H9 (cell line): ENCODE results near the gene CPA4. TPM values are rescaled to one million over a fixed set of nuclear protein-coding genes. Genes with fewer than 3 reads are reported as not detected.

Experiments used
- DNase-seq: peaks from one replicate; pipeline ENCODE4 v3.0.0-alpha.2; 2017
- H2AFZ ChIP-seq: one replicate; pipeline ENCODE4 v1.6.1; 2013; ENCODE audit warnings: mild to moderate bottlenecking, low read length, control low read depth, moderate library complexity
- H2AK5ac ChIP-seq: 2 replicates; pipeline ENCODE4 v1.6.1; 2013; ENCODE audit warnings: low read length, control low read depth, mixed read lengths; ENCODE audit not compliant: insufficient read length
- H2BK120ac ChIP-seq: one replicate; pipeline ENCODE4 v1.6.1; 2013; ENCODE audit warnings: low read depth, mild to moderate bottlenecking, low read length, control low read depth, inconsistent platforms; ENCODE audit not compliant: poor library complexity, severe bottlenecking
- H2BK12ac ChIP-seq: 2 replicates; pipeline ENCODE4 v1.6.1; 2013; ENCODE audit warnings: low read length, control low read depth, mixed read lengths, low read depth; ENCODE audit not compliant: insufficient read length
- H2BK15ac ChIP-seq: 2 replicates; pipeline ENCODE4 v1.6.1; 2013; ENCODE audit warnings: low read depth, low read length, control low read depth
- H2BK20ac ChIP-seq: one replicate; pipeline ENCODE4 v1.6.1; 2013; ENCODE audit warnings: low read depth, mild to moderate bottlenecking, low read length, control low read depth, inconsistent platforms; ENCODE audit not compliant: poor library complexity, severe bottlenecking
- H2BK5ac ChIP-seq: 2 replicates; pipeline ENCODE4 v1.6.1; 2013; ENCODE audit warnings: low read length, control low read depth, mixed read lengths; ENCODE audit not compliant: insufficient read length
- H3K14ac ChIP-seq: 2 replicates; pipeline ENCODE4 v1.6.1; 2013; ENCODE audit warnings: low read length, control low read depth; ENCODE audit not compliant: insufficient read depth
- H3K18ac ChIP-seq: 2 replicates; pipeline ENCODE4 v1.6.1; 2013; ENCODE audit warnings: low read depth, mild to moderate bottlenecking, mixed read lengths, low read length, control low read depth; ENCODE audit not compliant: insufficient read length
- H3K23ac ChIP-seq: 2 replicates; pipeline ENCODE4 v1.6.1; 2013; ENCODE audit warnings: low read length, control low read depth, mixed read lengths, low read depth; ENCODE audit not compliant: insufficient read length
- H3K23me2 ChIP-seq: 2 replicates; pipeline ENCODE4 v1.6.1; 2013; ENCODE audit warnings: low read depth, mild to moderate bottlenecking, mixed read lengths, low read length, control low read depth; ENCODE audit not compliant: insufficient read length, poor library complexity, severe bottlenecking
- H3K27ac ChIP-seq: 2 replicates; pipeline ENCODE4 v1.5.1; 2013; ENCODE audit warnings: low read length, control low read depth, mixed read lengths, low read depth; ENCODE audit not compliant: insufficient read length
- H3K27me3 ChIP-seq: 2 replicates; pipeline ENCODE4 v1.6.1; 2013; ENCODE audit warnings: low read length, control low read depth, inconsistent platforms; ENCODE audit not compliant: insufficient read depth
- H3K4ac ChIP-seq: 2 replicates; pipeline ENCODE4 v1.6.1; 2013; ENCODE audit warnings: low read depth, mild to moderate bottlenecking, control low read depth, inconsistent platforms, low read length, moderate library complexity
- H3K4me1 ChIP-seq: 2 replicates; pipeline ENCODE4 v1.6.1; 2013; ENCODE audit warnings: low read length, control low read depth, inconsistent platforms; ENCODE audit not compliant: insufficient read depth
- H3K4me2 ChIP-seq: 2 replicates; pipeline ENCODE4 v1.6.1; 2013; ENCODE audit warnings: low read length, control low read depth, mixed read lengths; ENCODE audit not compliant: insufficient read length, insufficient read depth
- H3K56ac ChIP-seq: 2 replicates; pipeline ENCODE4 v1.6.1; 2013; ENCODE audit warnings: low read depth, mild to moderate bottlenecking, mixed read lengths, low read length, control low read depth; ENCODE audit not compliant: insufficient read length
- H3K79me1 ChIP-seq: 2 replicates; pipeline ENCODE4 v1.6.1; 2013; ENCODE audit warnings: low read depth, mild to moderate bottlenecking, moderate library complexity, low read length, control low read depth, inconsistent platforms; ENCODE audit not compliant: insufficient read depth, poor library complexity, severe bottlenecking
- H3K79me2 ChIP-seq: 2 replicates; pipeline ENCODE4 v1.6.1; 2013; ENCODE audit warnings: low read length, control low read depth, inconsistent platforms; ENCODE audit not compliant: insufficient read depth
- H3K9ac ChIP-seq: 2 replicates; pipeline ENCODE4 v1.6.1; 2013; ENCODE audit warnings: low read length, control low read depth, mixed read lengths; ENCODE audit not compliant: insufficient read length; ENCODE audit errors: extremely low read depth
- H3K9me3 ChIP-seq: one replicate; pipeline ENCODE4 v1.6.1; 2013; ENCODE audit warnings: low read depth, low read length, inconsistent platforms; ENCODE audit not compliant: control insufficient read depth
- H3T11ph ChIP-seq: one replicate; pipeline ENCODE4 v1.6.1; 2013; ENCODE audit warnings: mild to moderate bottlenecking, low read length, control low read depth, inconsistent platforms
- H4K20me1 ChIP-seq: one replicate; pipeline ENCODE4 v1.6.1; 2013; ENCODE audit not compliant: control insufficient read depth, insufficient read length, insufficient read depth
- H4K5ac ChIP-seq: 2 replicates; pipeline ENCODE4 v1.6.1; 2013; ENCODE audit warnings: low read depth, mild to moderate bottlenecking, mixed read lengths, low read length, control low read depth; ENCODE audit not compliant: insufficient read length
- H4K8ac ChIP-seq: replicated peaks from 2 replicates; pipeline ENCODE4 v1.6.1; 2013; ENCODE audit warnings: low read length, control low read depth, mixed read lengths, low read depth; ENCODE audit not compliant: insufficient read length
- H4K91ac ChIP-seq: 2 replicates; pipeline ENCODE4 v1.6.1; 2013; ENCODE audit warnings: low read depth, mild to moderate bottlenecking, moderate library complexity, mixed read lengths, low read length, control low read depth; ENCODE audit not compliant: insufficient read length
- H3K27ac Mint-ChIP-seq, 3 experiments: 2 replicates in 2 of 3; 3 replicates in 1 of 3; pipeline ENCODE4 v1.8.0; 2020 to 2021; ENCODE audit warnings: mixed read lengths in 3 of 3, mild to moderate bottlenecking in 1 of 3, moderate library complexity in 1 of 3
- H3K27me3 Mint-ChIP-seq: 2 replicates; pipeline ENCODE4 v1.8.0; 2021; ENCODE audit warnings: low read depth, mild to moderate bottlenecking, moderate library complexity, mixed read lengths
- H3K36me3 Mint-ChIP-seq, 3 experiments: 2 replicates in 2 of 3; 3 replicates in 1 of 3; pipeline ENCODE4 v1.8.0; 2020 to 2021; ENCODE audit warnings: low read depth in 3 of 3, mixed read lengths in 3 of 3; ENCODE audit not compliant: insufficient read depth in 1 of 3
- H3K4me1 Mint-ChIP-seq, 2 experiments: 2 replicates each; pipeline ENCODE4 v1.8.0; 2020; ENCODE audit warnings: mixed read lengths in 2 of 2
- H3K4me3 Mint-ChIP-seq, 2 experiments: 2 replicates in 1 of 2; 3 replicates in 1 of 2; pipeline ENCODE4 v1.8.0; 2020 to 2021; ENCODE audit warnings: mild to moderate bottlenecking in 2 of 2, mixed read lengths in 2 of 2, moderate library complexity in 1 of 2
- H3K9me3 Mint-ChIP-seq, 2 experiments: 2 replicates in 1 of 2; 3 replicates in 1 of 2; pipeline ENCODE4 v1.8.0; 2020; ENCODE audit warnings: mild to moderate bottlenecking in 2 of 2, mixed read lengths in 2 of 2, moderate library complexity in 1 of 2
- WGBS: extraction: QIAGEN DNeasy Blood & Tissue Kit; methylation state at CpG from one replicate; pipeline ENCODE4 v1.1.7; 2013; ENCODE audit warnings: missing lambda C conversion rate, low lambda C conversion rate, mixed read lengths; ENCODE audit not compliant: insufficient read length; ENCODE audit errors: extremely low coverage; 5-methylcytosine and 5-hydroxymethylcytosine counted together
- total RNA-seq: library from RNA; stranded (reverse); gene quantifications from 2 replicates; pipeline ENCODE4 v1.2.1, GENCODE V29; 2021
- TF ChIP-seq, protein P1 (sequence below): fragments of 200-600 bp; sonication (generic); conservative IDR thresholded peaks from 3 replicates; pipeline ENCODE4 v1.8.0; 2021; ENCODE audit warnings: antibody characterized with exemption, mild to moderate bottlenecking

CPA4 gene
- total RNA-seq, 1 experiment from 2014 or later: not detected

DNA sequence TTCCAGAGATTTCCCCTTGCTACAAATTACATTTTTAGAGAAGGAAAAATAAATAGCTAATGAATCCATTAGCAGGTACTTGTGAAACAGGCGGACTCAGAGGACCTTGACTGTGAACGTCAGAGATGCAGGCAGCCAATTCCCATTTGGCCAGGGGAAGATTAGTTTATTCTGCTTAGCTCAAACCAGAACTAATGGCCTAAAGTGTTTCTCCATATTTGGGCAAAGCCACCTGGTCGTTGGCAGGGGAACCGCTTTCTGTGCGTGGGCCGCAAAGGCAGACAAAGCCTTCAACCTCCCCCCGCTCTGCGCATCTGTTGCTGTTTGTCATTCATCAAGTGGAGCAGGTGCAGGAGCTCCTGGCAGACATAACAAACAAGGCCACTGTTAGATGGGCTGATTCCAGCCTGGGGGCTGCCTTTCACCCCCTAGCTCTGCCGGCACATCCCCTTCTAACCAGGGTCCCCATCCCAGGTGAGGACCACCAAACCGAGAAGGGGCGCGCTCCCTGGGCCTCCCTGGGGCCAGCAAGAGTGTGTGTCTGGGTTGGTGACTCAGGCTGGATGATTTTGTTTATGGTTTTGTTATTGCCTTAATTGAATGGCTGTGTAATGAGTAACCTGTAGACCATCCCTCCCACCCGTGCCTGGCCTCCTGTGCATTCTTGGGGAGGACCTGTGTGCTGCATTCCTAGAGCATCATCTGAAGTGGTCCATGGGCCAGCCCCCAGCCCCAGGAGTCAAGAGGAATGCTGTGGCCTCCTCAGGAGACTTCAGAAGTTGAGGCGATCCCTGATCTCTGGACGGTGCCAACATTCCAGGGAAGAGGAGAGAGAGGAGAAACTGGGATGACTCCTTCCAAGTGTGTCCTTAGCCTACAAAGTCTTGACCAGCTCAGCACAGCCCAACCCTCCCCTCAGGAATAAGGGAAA lies 72.8 kb downstream of the CPA4 start:
- Mint-ChIP-seq H3K36me3 (peaks cover 0 to 2% (median 0%) of the 10 kb centered on the region in 3 experiments; a peak in 1 of 7 replicates), H3K27ac (peak overlapping the region in 2 of 3 experiments; percentile 28 to 83; a peak in 2 of 7 replicates), H3K27me3 (peaks cover 2% of the 10 kb centered on the region; the same call in 1 of the 2 replicates), H3K4me3 (no peak overlapping the region; a peak in 1 of 5 replicates), H3K9me3 (peaks cover 0 to under 1% of the 10 kb centered on the region in 2 experiments; a peak in 2 of 5 replicates), H3K4me1 (peaks cover 15 to 21% of the 10 kb centered on the region in 2 experiments)
- no CpG with 5 or more reads among the region's 15 CpGs for WGBS
- Histone ChIP-seq H2BK20ac (no peak overlapping the region), H3K23me2 (no peaks in the 10 kb centered on the region), H3K23ac (no peak overlapping the region), H2BK5ac (no peak overlapping the region), H3K56ac (no peak overlapping the region), H4K5ac (no peak overlapping the region), H3K4me2 (no peak overlapping the region), H4K8ac (no peak overlapping the region), H3K27ac (no peak overlapping the region), H4K91ac (no peak overlapping the region), H3K4ac (0 out of 2 replicates have a peak overlapping the region, but pooled peaks have one; percentile 28), H2AFZ (no peak overlapping the region), H3K9ac (no peak overlapping the region), H2AK5ac (no peak overlapping the region), H3K27me3 (no peaks in the 10 kb centered on the region), H3K18ac (peak overlapping the region; percentile 63), H4K20me1 (no peaks in the 10 kb centered on the region), H2BK120ac (no peak overlapping the region), H3T11ph (no peak overlapping the region), H2BK15ac (no peak overlapping the region), H3K14ac (peak overlapping the region; percentile 35; the same call in 1 of the 2 replicates), H3K79me1 (no peaks in the 10 kb centered on the region), H2BK12ac (no peak overlapping the region), H3K79me2 (no peaks in the 10 kb centered on the region), H3K9me3 (no peaks in the 10 kb centered on the region), H3K4me1 (no peaks in the 10 kb centered on the region; the same call in 1 of the 2 replicates)
- DNase-seq: no peak
- TF ChIP-seq, protein P1, sequence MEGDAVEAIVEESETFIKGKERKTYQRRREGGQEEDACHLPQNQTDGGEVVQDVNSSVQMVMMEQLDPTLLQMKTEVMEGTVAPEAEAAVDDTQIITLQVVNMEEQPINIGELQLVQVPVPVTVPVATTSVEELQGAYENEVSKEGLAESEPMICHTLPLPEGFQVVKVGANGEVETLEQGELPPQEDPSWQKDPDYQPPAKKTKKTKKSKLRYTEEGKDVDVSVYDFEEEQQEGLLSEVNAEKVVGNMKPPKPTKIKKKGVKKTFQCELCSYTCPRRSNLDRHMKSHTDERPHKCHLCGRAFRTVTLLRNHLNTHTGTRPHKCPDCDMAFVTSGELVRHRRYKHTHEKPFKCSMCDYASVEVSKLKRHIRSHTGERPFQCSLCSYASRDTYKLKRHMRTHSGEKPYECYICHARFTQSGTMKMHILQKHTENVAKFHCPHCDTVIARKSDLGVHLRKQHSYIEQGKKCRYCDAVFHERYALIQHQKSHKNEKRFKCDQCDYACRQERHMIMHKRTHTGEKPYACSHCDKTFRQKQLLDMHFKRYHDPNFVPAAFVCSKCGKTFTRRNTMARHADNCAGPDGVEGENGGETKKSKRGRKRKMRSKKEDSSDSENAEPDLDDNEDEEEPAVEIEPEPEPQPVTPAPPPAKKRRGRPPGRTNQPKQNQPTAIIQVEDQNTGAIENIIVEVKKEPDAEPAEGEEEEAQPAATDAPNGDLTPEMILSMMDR: no peak
